CD14-positive monocyte (primary cell): Measurements from ENCODE around the gene RCAN2. TPM values are rescaled to one million over a fixed set of nuclear protein-coding genes. Genes with fewer than 3 reads are reported as not detected.

Experiments
- DNase-seq, 3 donors: peaks; one replicate each; pipeline ENCODE4 v3.0.0-alpha.2; 2011 to 2022
- H2AFZ ChIP-seq: 2 replicates; pipeline ENCODE4 v1.6.0; 2012; ENCODE audit warnings: mild to moderate bottlenecking, low read depth, low read length, inconsistent platforms; ENCODE audit not compliant: insufficient read depth, poor library complexity, severe bottlenecking
- H3K27ac ChIP-seq, 2 donors: 1 replicate in 1 of 2; 2 replicates in 1 of 2; pipeline ENCODE4 v1.5.1; 2012 to 2013; ENCODE audit warnings: low read length in 2 of 2, control low read depth in 1 of 2, inconsistent platforms in 1 of 2, low read depth in 1 of 2, mild to moderate bottlenecking in 1 of 2
- H3K27me3 ChIP-seq, 2 donors: one replicate each; pipeline versions ENCODE4 v1.6.0 to v1.6.1; 2011 to 2013; ENCODE audit warnings: low read length in 2 of 2; ENCODE audit not compliant: control insufficient read depth in 2 of 2, insufficient read depth in 2 of 2
- H3K36me3 ChIP-seq, 2 donors: replicated peaks in 1 of 2; 1 replicate in 1 of 2; 2 replicates in 1 of 2; pipeline versions ENCODE4 v1.5.1 to v1.6.1; 2012 to 2013; ENCODE audit warnings: low read length in 2 of 2, control low read depth in 1 of 2, inconsistent platforms in 1 of 2, mild to moderate bottlenecking in 1 of 2; ENCODE audit not compliant: insufficient read depth in 2 of 2, control insufficient read depth in 1 of 2
- H3K4me1 ChIP-seq, 2 donors: 1 replicate in 1 of 2; 2 replicates in 1 of 2; pipeline versions ENCODE4 v1.5.1 to v1.6.1; 2012 to 2013; ENCODE audit warnings: low read length in 2 of 2, control low read depth in 1 of 2, inconsistent platforms in 1 of 2, mild to moderate bottlenecking in 1 of 2, moderate library complexity in 1 of 2; ENCODE audit not compliant: insufficient read depth in 2 of 2, control insufficient read depth in 1 of 2
- H3K4me2 ChIP-seq: replicated peaks from 2 replicates; pipeline ENCODE3; 2012; ENCODE audit warnings: low read length, moderate library complexity, mild to moderate bottlenecking; ENCODE audit not compliant: poor library complexity, severe bottlenecking; ENCODE audit errors: extremely low read depth
- H3K4me3 ChIP-seq, 3 experiments: fragments of 200-600 bp in 1 of 3; sonication (generic) in 1 of 3; replicated peaks in 1 of 3; 1 replicate in 2 of 3; 2 replicates in 1 of 3; pipeline ENCODE4 v1.5.1; 2011 to 2013; ENCODE audit warnings: low read length in 3 of 3, mild to moderate bottlenecking in 3 of 3, control low read depth in 2 of 3, low read depth in 2 of 3, inconsistent platforms in 1 of 3, moderate library complexity in 1 of 3
- H3K79me2 ChIP-seq: 2 replicates; pipeline ENCODE4 v1.6.0; 2012; ENCODE audit warnings: mild to moderate bottlenecking, control low read depth, inconsistent platforms, low read length, moderate library complexity; ENCODE audit not compliant: insufficient read depth
- H3K9ac ChIP-seq: 2 replicates; pipeline ENCODE4 v1.6.0; 2017; ENCODE audit warnings: low read length, mild to moderate bottlenecking; ENCODE audit not compliant: insufficient read depth, poor library complexity, severe bottlenecking
- H3K9me3 ChIP-seq, 2 donors: replicated peaks in 1 of 2; 1 replicate in 1 of 2; 2 replicates in 1 of 2; pipeline versions ENCODE4 v1.5.1 to v1.6.1; 2012 to 2013; ENCODE audit warnings: low read length in 2 of 2, control low read depth in 1 of 2; ENCODE audit not compliant: control insufficient read depth in 1 of 2, insufficient read depth in 1 of 2
- H4K20me1 ChIP-seq: 2 replicates; pipeline ENCODE4 v1.6.0; 2012; ENCODE audit warnings: mild to moderate bottlenecking, low read length, control low read depth, moderate library complexity; ENCODE audit not compliant: insufficient read depth
- H3K27ac Mint-ChIP-seq, 7 donors: one replicate each; pipeline ENCODE4 v1.8.0; 2020; ENCODE audit warnings: mild to moderate bottlenecking in 7 of 7, mixed read lengths in 7 of 7, moderate library complexity in 6 of 7, inconsistent platforms in 2 of 7
- H3K27me3 Mint-ChIP-seq, 3 donors: one replicate each; pipeline ENCODE4 v1.8.0; 2021 to 2022; ENCODE audit warnings: low read depth in 3 of 3, mild to moderate bottlenecking in 3 of 3, mixed read lengths in 3 of 3, moderate library complexity in 3 of 3, inconsistent platforms in 1 of 3
- H3K36me3 Mint-ChIP-seq, 2 donors: one replicate each; pipeline ENCODE4 v1.8.0; 2020; ENCODE audit warnings: mixed read lengths in 2 of 2, inconsistent platforms in 1 of 2, mild to moderate bottlenecking in 1 of 2
- H3K4me1 Mint-ChIP-seq: one replicate; pipeline ENCODE4 v1.8.0; 2020; ENCODE audit warnings: mild to moderate bottlenecking, mixed read lengths
- H3K4me3 Mint-ChIP-seq, 2 donors: one replicate each; pipeline ENCODE4 v1.8.0; 2020; ENCODE audit warnings: mild to moderate bottlenecking in 2 of 2, mixed read lengths in 2 of 2, moderate library complexity in 1 of 2
- H3K9me3 Mint-ChIP-seq, 7 donors: one replicate each; pipeline ENCODE4 v1.8.0; 2020 to 2022; ENCODE audit warnings: mixed read lengths in 7 of 7, mild to moderate bottlenecking in 6 of 7, moderate library complexity in 6 of 7, inconsistent platforms in 2 of 7
- WGBS: methylation state at CpG from one replicate; pipeline ENCODE4 v1.1.5; 2013; ENCODE audit warnings: missing lambda C conversion rate; ENCODE audit not compliant: insufficient coverage; 5-methylcytosine and 5-hydroxymethylcytosine counted together
- intact Hi-C, 2 donors: fragments of 100-400 bp; cut with micrococcal nuclease; formaldehyde crosslinking; loops; one replicate each; pipeline versions ENCODE4 v1.15.0 to v1.15.1; 2023
- polyA plus RNA-seq, 3 donors: library from polyadenylated mRNA; depleted of rRNA in 1 of 3; unstranded in 2 of 3; stranded (reverse) in 1 of 3; fragments of 300-500 nt in 2 of 3; fragments of >200 nt in 1 of 3; fragmentation: Illumina TruSeq in 2 of 3; gene quantifications; 1 replicate in 2 of 3; 2 replicates in 1 of 3; pipeline ENCODE4 v1.2.3, GENCODE V29; 2012 to 2021
- TF ChIP-seq, protein P1 (sequence below): fragments of 200-600 bp; IDR thresholded peaks from one replicate; pipeline ENCODE4 v1.8.0; 2022; ENCODE audit warnings: antibody characterized with exemption, mild to moderate bottlenecking

RCAN2 gene
- polyA plus RNA-seq, 3 donors: not detected

DNA sequence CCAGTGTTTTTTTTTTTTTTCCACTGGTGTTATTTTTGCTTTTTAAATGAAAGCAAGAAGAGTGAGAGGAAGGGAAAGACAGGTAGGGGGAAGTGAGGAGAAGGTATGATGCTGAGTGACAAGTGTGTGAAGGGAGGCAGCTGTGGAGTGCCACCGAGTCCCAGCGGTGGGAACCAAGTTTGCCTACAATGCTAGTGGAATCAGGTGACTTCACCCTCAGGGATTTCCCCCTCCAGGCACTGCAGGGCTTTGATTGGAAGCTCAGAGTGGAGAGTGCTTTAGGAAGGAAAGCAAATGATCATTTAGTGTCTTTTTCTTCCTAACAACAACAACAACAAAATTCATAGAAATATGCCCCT lies 200.0 kb downstream of the RCAN2 start:
- H3K4me1 ChIP-seq: no peaks in the 10 kb centered on the region
- H3K4me3 ChIP-seq: no peak overlapping the region
- H3K36me3 ChIP-seq: no peaks in the 10 kb centered on the region
- Mint-ChIP-seq H3K4me3 (no peak overlapping the region), H3K9me3 (peaks cover 0 to 2% (median 0%) of the 10 kb centered on the region in 7 donors), H3K36me3 (no peaks in the 10 kb centered on the region), H3K27ac (no peak overlapping the region), H3K4me1 (peaks cover 4% of the 10 kb centered on the region), H3K27me3 (peaks cover 0 to 7% (median 4%) of the 10 kb centered on the region in 3 donors)
- H3K27ac ChIP-seq: no peak overlapping the region
- 0% methylated on average over 2 of the region's 2 CpGs for WGBS
- no peaks in the 10 kb centered on the region for H3K9me3 ChIP-seq
- H4K20me1 ChIP-seq: no peaks in the 10 kb centered on the region
- H2AFZ ChIP-seq: no peak overlapping the region
- no peak overlapping the region for H3K9ac ChIP-seq
- TF ChIP-seq, protein P1, sequence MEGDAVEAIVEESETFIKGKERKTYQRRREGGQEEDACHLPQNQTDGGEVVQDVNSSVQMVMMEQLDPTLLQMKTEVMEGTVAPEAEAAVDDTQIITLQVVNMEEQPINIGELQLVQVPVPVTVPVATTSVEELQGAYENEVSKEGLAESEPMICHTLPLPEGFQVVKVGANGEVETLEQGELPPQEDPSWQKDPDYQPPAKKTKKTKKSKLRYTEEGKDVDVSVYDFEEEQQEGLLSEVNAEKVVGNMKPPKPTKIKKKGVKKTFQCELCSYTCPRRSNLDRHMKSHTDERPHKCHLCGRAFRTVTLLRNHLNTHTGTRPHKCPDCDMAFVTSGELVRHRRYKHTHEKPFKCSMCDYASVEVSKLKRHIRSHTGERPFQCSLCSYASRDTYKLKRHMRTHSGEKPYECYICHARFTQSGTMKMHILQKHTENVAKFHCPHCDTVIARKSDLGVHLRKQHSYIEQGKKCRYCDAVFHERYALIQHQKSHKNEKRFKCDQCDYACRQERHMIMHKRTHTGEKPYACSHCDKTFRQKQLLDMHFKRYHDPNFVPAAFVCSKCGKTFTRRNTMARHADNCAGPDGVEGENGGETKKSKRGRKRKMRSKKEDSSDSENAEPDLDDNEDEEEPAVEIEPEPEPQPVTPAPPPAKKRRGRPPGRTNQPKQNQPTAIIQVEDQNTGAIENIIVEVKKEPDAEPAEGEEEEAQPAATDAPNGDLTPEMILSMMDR: no peak
- H3K4me2 ChIP-seq: no peak overlapping the region
- intact Hi-C loops: no loop called here
- no peak for DNase-seq
- no peaks in the 10 kb centered on the region for H3K27me3 ChIP-seq
- H3K79me2 ChIP-seq: no peaks in the 10 kb centered on the region

DNA sequence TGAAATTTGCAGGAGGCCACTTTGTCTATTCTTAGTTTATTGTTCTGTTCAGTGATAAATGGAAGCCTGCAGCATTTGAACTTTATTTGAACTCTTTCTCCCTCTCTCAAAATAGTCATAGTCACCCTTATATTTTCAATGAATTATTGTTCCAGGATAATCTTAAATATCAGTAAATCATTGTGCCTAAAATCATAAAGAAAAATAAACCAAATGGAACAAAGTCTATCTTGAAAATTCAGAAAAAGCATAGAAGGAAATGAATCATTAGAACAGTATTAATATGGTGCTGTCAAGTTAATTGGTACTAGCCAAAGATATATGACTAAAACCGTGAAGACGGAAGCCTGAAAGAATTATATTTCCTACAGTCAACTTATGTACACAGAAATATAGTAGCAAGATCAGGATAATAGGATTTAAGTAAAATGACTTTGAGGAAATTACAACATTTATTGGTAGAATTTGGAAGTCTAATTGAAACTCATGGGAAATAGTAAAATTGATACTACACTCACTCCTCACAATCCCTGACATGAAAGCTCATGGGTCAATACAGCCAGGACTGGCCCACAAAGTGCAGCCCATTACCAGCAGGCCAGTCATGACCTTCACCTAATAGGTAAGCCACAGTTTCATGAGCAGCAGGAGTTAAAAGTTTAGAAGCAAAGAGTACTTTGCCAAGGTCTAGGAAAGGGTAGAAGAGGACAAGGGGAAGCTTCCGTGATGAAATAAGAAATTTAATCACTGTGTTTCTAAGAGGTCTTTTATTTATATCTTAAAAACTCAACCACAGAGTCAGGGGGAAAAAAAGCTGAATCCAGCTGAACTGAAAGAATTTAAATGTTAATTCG lies 200.6 kb downstream of the RCAN2 start:
- Histone ChIP-seq H4K20me1 (no peaks in the 10 kb centered on the region), H3K9me3 (no peaks in the 10 kb centered on the region), H3K27me3 (no peaks in the 10 kb centered on the region), H3K36me3 (no peaks in the 10 kb centered on the region), H3K4me3 (no peak overlapping the region), H2AFZ (no peak overlapping the region), H3K79me2 (no peaks in the 10 kb centered on the region), H3K9ac (no peak overlapping the region), H3K27ac (no peak overlapping the region), H3K4me1 (no peaks in the 10 kb centered on the region), H3K4me2 (no peak overlapping the region)
- H3K36me3 Mint-ChIP-seq: no peaks in the 10 kb centered on the region
- peaks cover 4% of the 10 kb centered on the region for H3K4me1 Mint-ChIP-seq
- no peak for DNase-seq
- peaks cover 0 to 7% (median 4%) of the 10 kb centered on the region in 3 donors for H3K27me3 Mint-ChIP-seq
- H3K9me3 Mint-ChIP-seq: peaks cover 0 to 2% (median 0%) of the 10 kb centered on the region in 7 donors
- H3K4me3 Mint-ChIP-seq: no peak overlapping the region
- no peak overlapping the region for H3K27ac Mint-ChIP-seq
- TF ChIP-seq, protein P1: no peak
- 11% methylated on average over 1 of the region's 4 CpGs for WGBS
- intact Hi-C loops: no loop called here
